MCF 10A (cell line): ENCODE data around the gene PSMB3. TPM values are rescaled to one million over a fixed set of nuclear protein-coding genes. Genes with fewer than 3 reads are reported as not detected.
"Not testable (repeated sequence)": the region's sequence is repeated elsewhere in the genome, so short reads cannot be mapped to it uniquely, and the experiment has no call there.

Source experiments
- BruUV-seq: library from RNA; stranded (reverse); fragments of 400-500 nt; replicated peaks from 2 replicates; lab custom pipeline; 2021; lab: Mats Ljungman, UMichigan
- CTCF ChIA-PET: fragments of 300-600 bp; sonication (Branson Sonifier 250); formaldehyde crosslinking; extraction: SDS; loops from one replicate; lab custom pipeline; 2021; ENCODE audit warnings: antibody characterized with exemption, inconsistent platforms; lab: Yijun Ruan, JAX
- POLR2A ChIA-PET: fragments of 300-600, 350-650 bp; sonication (Branson Sonifier 250); formaldehyde crosslinking; extraction: SDS; loops from one replicate; lab custom pipeline; 2020; ENCODE audit warnings: antibody characterized with exemption, inconsistent platforms; lab: Yijun Ruan, JAX
- DNase-seq: peaks from one replicate; pipeline ENCODE4 v3.0.0-alpha.2; 2018; ENCODE audit not compliant: unreplicated experiment
- H3K27ac Mint-ChIP-seq: one replicate; pipeline ENCODE4 v1.8.0; 2022; ENCODE audit warnings: mild to moderate bottlenecking, low read depth, mixed read lengths; ENCODE audit not compliant: unreplicated experiment
- H3K27me3 Mint-ChIP-seq: one replicate; pipeline ENCODE4 v1.8.0; 2022; ENCODE audit warnings: mixed read lengths; ENCODE audit not compliant: insufficient read depth, unreplicated experiment
- H3K36me3 Mint-ChIP-seq: one replicate; pipeline ENCODE4 v1.8.0; 2022; ENCODE audit warnings: mild to moderate bottlenecking, moderate library complexity, mixed read lengths; ENCODE audit not compliant: insufficient read depth, unreplicated experiment
- H3K4me1 Mint-ChIP-seq: one replicate; pipeline ENCODE4 v1.8.0; 2022; ENCODE audit warnings: mixed read lengths; ENCODE audit not compliant: insufficient read depth, unreplicated experiment
- H3K4me3 Mint-ChIP-seq: one replicate; pipeline ENCODE4 v1.8.0; 2022; ENCODE audit warnings: mild to moderate bottlenecking, moderate library complexity, mixed read lengths; ENCODE audit not compliant: unreplicated experiment
- H3K9me3 Mint-ChIP-seq: one replicate; pipeline ENCODE4 v1.8.0; 2022; ENCODE audit warnings: mixed read lengths; ENCODE audit not compliant: unreplicated experiment
- CTCF ChIP-seq: fragments of 200-600 bp; IDR thresholded peaks from one replicate; pipeline ENCODE4 v1.8.0; 2022; ENCODE audit warnings: antibody characterized with exemption, mild to moderate bottlenecking; ENCODE audit not compliant: unreplicated experiment
- intact Hi-C: fragments of 100-400 bp; cut with micrococcal nuclease; formaldehyde crosslinking; loops from 2 replicates; pipeline ENCODE4 v1.14.1; 2022
- total RNA-seq: library from RNA; stranded (reverse); gene quantifications from 2 replicates; pipeline ENCODE4 v1.2.3, GENCODE V29; 2022

PSMB3 gene
- total RNA-seq, 1 experiment from 2014 or later: 145 TPM

- no peak for DNase-seq
- H3K4me3 Mint-ChIP-seq: no peak overlapping the region
- H3K9me3 Mint-ChIP-seq: no peaks in the 10 kb centered on the region
- ChIA-PET CTCF (interaction anchor here (0.5 to 0.6 kb wide), 2 partner anchors 40 to 280 kb away, joined by 3 read pairs; no protein-coding TSS in a partner anchor), POLR2A (interaction anchor here (1.0 kb wide), 1 partner anchor 25 kb away, joined by 4 read pairs; no protein-coding TSS in a partner anchor)
- no peak for TF ChIP-seq CTCF
- H3K36me3 Mint-ChIP-seq: peaks cover 49% of the 10 kb centered on the region
- H3K4me1 Mint-ChIP-seq: no peaks in the 10 kb centered on the region
- no peaks in the 10 kb centered on the region for H3K27me3 Mint-ChIP-seq
- no TSS peak for BruUV-seq
- no peak overlapping the region for H3K27ac Mint-ChIP-seq
- intact Hi-C loops: no loop called here
These were observed 36.6 kb downstream of the PSMB3 start for GRCh38 chr17:38789185-38789584.

- peaks cover 49% of the 10 kb centered on the region for H3K36me3 Mint-ChIP-seq
- BruUV-seq, CTCF ChIA-PET, H3K27ac Mint-ChIP-seq, intact Hi-C loops, H3K27me3 Mint-ChIP-seq, H3K4me3 Mint-ChIP-seq, H3K9me3 Mint-ChIP-seq, DNase-seq, H3K4me1 Mint-ChIP-seq: not testable (repeated sequence)
- POLR2A ChIA-PET: interaction anchor here (0.6 to 0.7 kb wide), 2 partner anchors 11 to 625 kb away, joined by 3 to 4 read pairs; no protein-coding TSS in a partner anchor
These were observed 37.7 kb downstream of the PSMB3 start for GRCh38 chr17:38790148-38790707.

- TF ChIP-seq CTCF: no peak
- Mint-ChIP-seq H3K9me3 (no peaks in the 10 kb centered on the region), H3K4me1 (peaks cover under 1% of the 10 kb centered on the region), H3K27ac (no peak overlapping the region), H3K4me3 (no peak overlapping the region), H3K27me3 (no peaks in the 10 kb centered on the region), H3K36me3 (peaks cover 43% of the 10 kb centered on the region)
- CTCF ChIA-PET: interaction anchor here (0.7 kb wide), 1 partner anchor 114 kb away, joined by 5 read pairs; no protein-coding TSS in a partner anchor
- POLR2A ChIA-PET: no interaction called here
- DNase-seq: no peak
- intact Hi-C loops: no loop called here
- BruUV-seq: no TSS peak
These were observed 38.6 kb downstream of the PSMB3 start for GRCh38 chr17:38791162-38791561.

DNA sequence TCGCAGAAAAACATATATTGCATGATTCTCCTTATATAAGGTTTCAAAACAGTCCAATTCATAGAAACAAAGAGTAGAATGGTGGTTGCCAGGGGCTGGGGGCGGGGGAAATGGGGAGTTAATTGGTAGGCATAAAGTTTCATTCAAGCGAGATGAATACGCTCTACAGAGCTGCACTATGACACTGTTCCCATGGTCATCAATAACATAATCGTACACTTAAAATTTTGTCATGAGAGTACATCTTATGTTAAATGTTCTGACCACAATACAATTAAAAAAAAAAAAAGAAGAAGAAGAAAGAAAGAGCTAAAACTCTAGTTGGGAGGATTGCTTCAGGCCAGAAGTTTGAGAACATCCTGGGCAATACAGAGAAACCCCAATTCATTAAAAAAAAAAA, 41.7 kb downstream of the PSMB3 start:
- Mint-ChIP-seq H3K4me3 (no peak overlapping the region), H3K27ac (no peak overlapping the region), H3K27me3 (no peaks in the 10 kb centered on the region), H3K9me3 (no peaks in the 10 kb centered on the region), H3K4me1 (peaks cover 27% of the 10 kb centered on the region), H3K36me3 (peaks cover 39% of the 10 kb centered on the region)
- intact Hi-C loops: no loop called here
- DNase-seq: no peak
- ChIA-PET POLR2A (interaction anchor here (1.1 kb wide), 1 partner anchor 19 kb away, joined by 3 read pairs; no protein-coding TSS in a partner anchor), CTCF (no interaction called here)
- no peak for TF ChIP-seq CTCF
- no TSS peak for BruUV-seq
